Activated naive CD4-positive, alpha-beta T cell treated with anti-CD3 and anti-CD28 coated beads, Interleukin-2, amount 50 U/mL, for 16 hours (primary cell): Measurements from ENCODE around the gene ZBTB42.

ENCODE experiments used
- DNase-seq: peaks from one replicate; pipeline ENCODE4 v3.0.0-alpha.2; 2020

Gene ZBTB42

GRCh38 chr14:104770072-104770579 lies 30.8 kb upstream of the ZBTB42 start:
- DNase-seq = no peak

- peak; percentile 44 for DNase-seq
Measured at GRCh38 chr14:104770851-104771272, 30.0 kb upstream of the ZBTB42 start.

GRCh38 chr14:104771374-104771773 lies 29.5 kb upstream of the ZBTB42 start:
- DNase-seq = no peak

DNA sequence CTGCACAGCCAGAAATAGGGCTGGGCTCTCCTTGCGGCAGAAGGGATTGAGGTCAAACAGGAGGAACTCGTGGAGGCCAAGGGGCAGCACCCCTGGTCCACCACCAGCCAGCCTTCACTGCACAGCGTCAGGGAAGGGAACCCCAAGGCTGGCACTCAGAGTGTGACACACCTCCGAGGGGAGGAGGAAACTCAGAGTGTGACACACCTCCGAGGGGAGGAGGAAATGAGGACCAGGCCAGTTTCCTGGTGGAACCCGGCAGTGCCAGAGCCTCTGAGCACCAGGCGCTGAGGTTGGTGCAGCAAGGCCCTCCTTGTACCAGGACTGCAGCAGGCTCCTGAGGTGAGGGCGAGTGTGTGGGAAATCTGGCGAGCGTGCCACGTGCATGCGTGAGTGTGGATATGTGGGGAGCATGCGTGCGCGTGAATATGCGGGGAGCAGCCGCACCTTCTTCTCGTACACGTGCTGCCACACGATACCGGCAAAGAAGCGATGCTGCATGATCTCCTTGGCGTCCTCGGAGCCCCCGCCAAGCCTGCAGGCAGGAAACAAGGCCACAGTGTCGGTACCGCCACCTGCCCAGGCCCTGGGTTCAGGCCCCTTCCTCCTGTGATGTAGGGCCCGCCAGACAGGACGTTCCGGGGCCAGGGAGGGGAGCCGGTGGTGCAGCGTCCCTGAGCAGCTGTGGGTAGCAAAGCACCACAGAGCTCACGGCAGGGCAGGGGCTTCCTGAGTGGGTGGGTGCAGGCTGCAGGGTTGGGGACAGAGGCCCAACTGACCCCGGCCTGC lies 28.8 kb upstream of the ZBTB42 start:
- no peak for DNase-seq

DNA sequence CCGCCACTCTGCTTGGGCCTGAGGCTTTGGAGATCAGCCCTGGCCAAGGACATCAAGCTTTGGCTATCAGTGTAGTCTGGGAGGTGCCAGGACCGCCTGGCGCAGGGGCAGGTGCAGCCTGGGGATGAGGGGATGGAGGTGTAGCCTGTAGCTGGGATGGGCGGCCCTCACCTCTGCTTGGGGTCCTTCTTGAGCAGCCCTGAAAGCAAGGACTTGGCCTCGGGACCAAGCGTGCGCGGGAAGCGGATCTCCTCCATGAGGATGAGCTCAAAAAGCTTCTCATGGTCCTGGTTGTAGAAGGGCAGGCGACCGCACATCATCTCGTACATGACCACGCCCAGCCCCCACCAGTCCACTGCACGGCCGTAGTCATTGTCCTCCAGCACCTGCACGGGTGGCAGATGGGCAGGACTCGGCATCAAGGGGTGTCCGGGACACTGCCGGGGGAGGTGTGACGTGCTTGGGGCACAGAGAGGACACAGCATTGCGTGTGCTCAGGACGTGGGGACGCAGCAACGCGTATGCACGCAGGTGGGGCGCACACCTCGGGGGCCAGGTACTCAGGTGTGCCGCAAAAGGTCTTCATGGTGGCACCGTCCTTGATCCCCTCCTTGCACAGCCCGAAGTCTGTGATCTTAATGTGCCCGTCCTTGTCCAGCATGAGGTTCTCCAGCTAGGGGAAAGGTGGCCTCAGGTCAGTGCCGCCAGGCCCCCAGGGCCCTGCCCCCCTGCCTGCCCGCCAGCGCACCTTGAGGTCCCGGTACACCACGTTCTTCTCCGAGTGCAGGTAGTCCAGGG lies 28.0 kb upstream of the ZBTB42 start:
- no peak for DNase-seq

GRCh38 chr14:104773505-104774452 lies 27.1 kb upstream of the ZBTB42 start:
- DNase-seq = no peak

- no peak for DNase-seq
Measured at GRCh38 chr14:104774453-104775072, 26.3 kb upstream of the ZBTB42 start.

- DNase-seq = no peak
Measured at GRCh38 chr14:104775073-104775489, 25.8 kb upstream of the ZBTB42 start.

DNA sequence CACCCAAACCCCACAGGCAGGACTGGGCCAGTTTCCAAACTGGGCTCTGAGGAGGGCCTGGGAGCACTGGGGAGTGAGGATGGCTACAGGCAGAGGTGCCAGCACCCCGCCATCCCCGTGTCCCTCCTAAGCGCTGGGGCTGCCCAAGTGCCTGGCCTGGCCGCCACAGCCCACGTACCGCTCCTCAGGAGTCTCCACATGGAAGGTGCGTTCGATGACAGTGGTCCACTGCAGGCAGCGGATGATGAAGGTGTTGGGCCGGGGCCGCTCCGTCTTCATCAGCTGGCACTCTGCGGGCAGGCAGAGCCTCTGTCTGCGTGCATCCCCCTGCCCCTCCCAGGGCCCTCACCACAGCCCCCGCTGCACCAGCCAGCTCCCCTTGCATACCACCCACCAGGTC lies 24.4 kb upstream of the ZBTB42 start:
- DNase-seq = no peak

- no peak for DNase-seq
Measured at GRCh38 chr14:104776961-104777807, 23.7 kb upstream of the ZBTB42 start.

- DNase-seq = no peak
Measured at GRCh38 chr14:104777808-104778249, 23.1 kb upstream of the ZBTB42 start.

GRCh38 chr14:104778694-104779331 lies 22.1 kb upstream of the ZBTB42 start:
- DNase-seq = no peak

- DNase-seq = no peak
Measured at GRCh38 chr14:104779776-104780512, 21.0 kb upstream of the ZBTB42 start.

GRCh38 chr14:104780513-104781030 lies 20.3 kb upstream of the ZBTB42 start:
- DNase-seq = no peak

DNA sequence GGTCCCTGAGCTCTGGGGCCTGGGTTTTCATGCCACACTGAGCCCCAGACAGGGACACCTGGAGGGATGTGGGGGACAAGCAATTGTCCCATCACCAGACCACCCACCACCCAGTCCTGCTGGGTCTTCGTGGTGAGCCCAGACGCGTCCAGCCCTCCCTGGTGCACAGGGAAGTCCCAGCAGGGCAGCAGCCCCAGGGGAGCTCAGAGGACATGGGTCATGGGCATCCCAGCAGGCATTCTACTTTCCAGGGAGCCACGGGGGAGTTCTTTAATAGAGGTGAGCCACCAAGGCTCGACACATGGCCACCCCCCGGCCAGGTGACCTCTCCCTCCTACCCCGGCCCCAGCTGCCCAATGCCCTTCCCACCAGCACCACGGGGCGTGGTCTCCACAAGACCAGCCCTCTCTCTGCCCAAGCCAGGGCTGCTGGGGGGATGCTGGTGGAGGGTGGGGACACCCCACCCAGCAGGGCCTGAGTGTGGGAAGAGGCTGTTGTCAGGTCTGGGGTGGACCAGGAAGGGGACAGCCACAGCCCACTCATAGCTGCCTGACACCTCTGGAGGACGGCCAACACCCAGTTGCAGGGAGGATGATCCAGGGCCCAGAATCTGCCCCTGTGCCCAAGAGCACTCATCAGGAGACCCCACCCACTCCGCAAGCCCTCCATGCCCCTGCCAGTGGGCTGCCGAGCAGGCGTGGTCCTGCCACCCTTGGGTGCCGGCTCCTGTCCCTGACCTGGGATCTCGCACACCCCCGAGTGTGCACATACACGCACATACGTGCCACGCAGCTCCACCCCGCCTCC lies 19.4 kb upstream of the ZBTB42 start:
- DNase-seq = no peak

DNA sequence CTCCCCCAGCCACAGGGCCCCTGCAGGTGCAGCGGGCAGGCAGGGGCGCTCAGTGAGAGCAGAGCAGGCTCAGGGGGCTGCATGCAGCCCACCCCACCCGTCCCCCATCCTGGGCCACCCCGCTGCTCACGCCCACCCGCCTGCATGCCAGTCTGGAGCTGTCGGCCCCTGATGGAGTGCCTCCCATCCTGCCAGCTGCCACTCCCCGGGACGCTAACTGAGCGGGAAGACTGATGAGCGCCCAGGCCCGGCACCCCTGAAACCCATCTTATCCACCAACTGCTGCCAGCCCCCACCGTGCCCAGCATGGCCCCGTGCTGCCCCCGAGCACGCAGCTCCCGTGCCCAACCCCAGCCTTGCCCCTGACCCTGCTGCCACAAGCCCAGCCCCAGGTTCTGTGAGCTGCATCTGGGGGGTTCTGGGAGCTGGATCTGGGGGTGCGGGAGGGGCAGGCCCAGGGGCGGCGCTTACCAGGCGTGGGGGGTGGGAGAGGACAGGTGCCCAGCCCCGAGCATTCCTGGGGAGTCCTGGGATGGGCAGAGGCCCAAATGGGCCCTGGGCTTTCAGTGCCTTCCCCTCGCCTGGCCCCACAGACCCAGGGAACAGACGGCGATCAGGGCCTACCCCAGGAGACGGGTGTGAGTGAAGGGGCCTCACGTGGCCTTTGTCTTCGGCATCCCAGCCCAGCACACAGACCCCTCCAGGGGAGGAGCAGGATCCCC lies 18.7 kb upstream of the ZBTB42 start:
- no peak for DNase-seq

GRCh38 chr14:104782808-104783139 lies 18.1 kb upstream of the ZBTB42 start:
- no peak for DNase-seq

GRCh38 chr14:104783484-104784217 lies 17.2 kb upstream of the ZBTB42 start:
- DNase-seq = no peak
